WTC11 (cell line): ENCODE data around the gene DHRS2. TPM values are rescaled to one million over a fixed set of nuclear protein-coding genes. Genes with fewer than 3 reads are reported as not detected.

Experiments used
- ATAC-seq: fragments of 200-7000 bp; cut with Tn5 transposase; 2 replicates; pipeline ENCODE4 v1.10.0; 2021; ENCODE audit warnings: mild to moderate bottlenecking, moderate library complexity
- CTCF ChIA-PET: fragments of 300-600 bp; sonication (Branson Sonifier 250); formaldehyde crosslinking; loops from one replicate; lab custom pipeline; 2021; ENCODE audit warnings: antibody characterized with exemption; lab: Charles Lee
- POLR2A ChIA-PET: fragments of 350-600 bp; sonication (Branson Sonifier 250); formaldehyde crosslinking; loops from one replicate; lab custom pipeline; 2021; ENCODE audit warnings: antibody characterized with exemption; lab: Charles Lee
- DNase-seq: peaks from one replicate; pipeline ENCODE4 v3.0.0; 2021; ENCODE audit warnings: low spot score
- H3K27ac Mint-ChIP-seq: 2 replicates; pipeline ENCODE4 v1.8.0; 2021; ENCODE audit warnings: mixed read lengths
- H3K27me3 Mint-ChIP-seq: 2 replicates; pipeline ENCODE4 v1.8.0; 2021; ENCODE audit warnings: low read depth, mild to moderate bottlenecking, moderate library complexity, mixed read lengths
- H3K36me3 Mint-ChIP-seq: 2 replicates; pipeline ENCODE4 v1.8.0; 2021; ENCODE audit warnings: mixed read lengths
- H3K4me1 Mint-ChIP-seq: 2 replicates; pipeline ENCODE4 v1.8.0; 2022; ENCODE audit warnings: mixed read lengths
- H3K4me3 Mint-ChIP-seq: 2 replicates; pipeline ENCODE4 v1.8.0; 2021; ENCODE audit warnings: mild to moderate bottlenecking, moderate library complexity, mixed read lengths
- H3K9me3 Mint-ChIP-seq: 2 replicates; pipeline ENCODE4 v1.8.0; 2021; ENCODE audit warnings: mixed read lengths
- CBFB ChIP-seq: sonication (generic); formaldehyde crosslinking; IDR thresholded peaks from 2 replicates; pipeline ENCODE4 v1.8.1; 2022; ENCODE audit warnings: mild to moderate bottlenecking, low read depth, missing genetic modification reagents
- CREM ChIP-seq: sonication (generic); formaldehyde crosslinking; IDR thresholded peaks from 2 replicates; pipeline ENCODE4 v1.8.1; 2022; ENCODE audit warnings: mild to moderate bottlenecking, missing genetic modification reagents, moderate library complexity
- FOXJ3 ChIP-seq: sonication (generic); formaldehyde crosslinking; IDR thresholded peaks from 2 replicates; pipeline ENCODE4 v1.9.0; 2021; ENCODE audit warnings: missing genetic modification reagents, mild to moderate bottlenecking, borderline replicate concordance
- FOXP1 ChIP-seq: sonication (generic); formaldehyde crosslinking; IDR thresholded peaks from 2 replicates; pipeline ENCODE4 v1.8.0; 2022; ENCODE audit warnings: missing genetic modification reagents, mild to moderate bottlenecking, moderate library complexity, borderline replicate concordance
- GRHL2 ChIP-seq: fragments of 250-450 bp; sonication (Bioruptor Pico); IDR thresholded peaks from 2 replicates; pipeline ENCODE4 v1.8.0; 2022; ENCODE audit warnings: mild to moderate bottlenecking, moderate library complexity; ENCODE audit not compliant: insufficient replicate concordance, severe bottlenecking
- NR1H2 ChIP-seq: sonication (generic); formaldehyde crosslinking; IDR thresholded peaks from 2 replicates; pipeline ENCODE4 v1.9.0; 2021; ENCODE audit warnings: mild to moderate bottlenecking, moderate library complexity, missing genetic modification reagents
- RELA ChIP-seq: sonication (generic); formaldehyde crosslinking; IDR thresholded peaks from 2 replicates; pipeline ENCODE4 v1.8.1; 2022; ENCODE audit warnings: missing genetic modification reagents, mild to moderate bottlenecking, borderline replicate concordance
- TEAD4 ChIP-seq: sonication (generic); formaldehyde crosslinking; IDR thresholded peaks from 2 replicates; pipeline ENCODE4 v1.8.0; 2022; ENCODE audit warnings: mild to moderate bottlenecking, missing genetic modification reagents
- ZNF423 ChIP-seq: fragments of 250-450 bp; sonication (Bioruptor Pico); IDR thresholded peaks from 2 replicates; pipeline ENCODE4 v2.1.2; 2022; ENCODE audit warnings: mild to moderate bottlenecking, moderate library complexity
- total RNA-seq: library from RNA; stranded (reverse); gene quantifications from 3 replicates; pipeline ENCODE4 v1.2.3, GENCODE V29; 2021
- TF ChIP-seq, protein P1 (sequence below): sonication (generic); formaldehyde crosslinking; IDR thresholded peaks from 2 replicates; pipeline ENCODE4 v1.8.0; 2023; ENCODE audit warnings: missing genetic modification reagents
- TF ChIP-seq, protein P2 (sequence below): sonication (generic); formaldehyde crosslinking; IDR thresholded peaks from 2 replicates; pipeline ENCODE4 v1.8.1; 2023; ENCODE audit warnings: mild to moderate bottlenecking, missing genetic modification reagents, moderate library complexity
- TF ChIP-seq, protein P3 (sequence below): sonication (generic); formaldehyde crosslinking; IDR thresholded peaks from 2 replicates; pipeline ENCODE4 v1.8.1; 2023; ENCODE audit warnings: mild to moderate bottlenecking, missing genetic modification reagents
- TF ChIP-seq, protein P4 (sequence below): sonication (generic); formaldehyde crosslinking; IDR thresholded peaks from 2 replicates; pipeline ENCODE4 v1.8.1; 2023; ENCODE audit warnings: mild to moderate bottlenecking, moderate library complexity, missing genetic modification reagents
- TF ChIP-seq, protein P5 (sequence below): sonication (generic); formaldehyde crosslinking; IDR thresholded peaks from 2 replicates; pipeline ENCODE4 v1.8.1; 2022; ENCODE audit warnings: missing genetic modification reagents, borderline replicate concordance
- TF ChIP-seq, protein P6 (sequence below): sonication (generic); formaldehyde crosslinking; IDR thresholded peaks from 2 replicates; pipeline ENCODE4 v1.8.0; 2023; ENCODE audit warnings: mild to moderate bottlenecking, missing genetic modification reagents
- TF ChIP-seq, protein P7 (sequence below): sonication (generic); formaldehyde crosslinking; IDR thresholded peaks from 2 replicates; pipeline ENCODE4 v1.8.0; 2022; ENCODE audit warnings: mild to moderate bottlenecking, missing genetic modification reagents

DHRS2 gene
- total RNA-seq, 1 experiment from 2014 or later, result 4.5 TPM

DNA sequence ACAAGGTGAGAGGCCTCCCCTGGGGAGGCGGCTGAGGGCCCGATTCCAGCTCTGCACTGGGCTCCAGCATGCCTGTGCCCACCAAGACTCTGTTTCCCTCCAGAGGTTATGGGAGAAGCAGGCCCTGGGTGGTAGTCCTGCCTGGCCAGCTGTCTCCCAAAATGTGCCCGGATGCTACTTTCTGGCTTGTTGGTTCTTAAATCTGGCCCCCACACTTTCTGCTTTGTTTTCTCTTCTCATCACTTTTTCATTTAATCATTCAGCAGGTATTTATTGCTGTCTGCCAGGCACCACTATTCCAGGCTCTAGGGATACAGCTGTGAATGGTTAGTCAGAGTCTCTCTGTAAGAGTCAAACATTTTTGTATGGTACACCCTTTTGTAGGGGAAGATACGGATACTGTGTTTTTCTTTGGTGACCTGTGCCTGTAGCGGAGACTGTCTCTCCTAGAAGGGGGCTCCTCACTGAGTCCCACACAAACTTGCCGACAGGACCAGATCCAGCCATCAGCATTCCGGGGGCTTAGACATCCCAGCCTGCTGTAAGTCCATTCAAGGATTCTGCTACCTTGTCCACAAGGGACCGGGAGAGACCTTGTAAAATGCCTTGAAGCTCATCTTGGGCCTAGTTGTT is 3.8 kb downstream of the DHRS2 start:
- ChIA-PET POLR2A (no interaction called here), CTCF (interaction anchor here (1.1 to 4.7 kb wide), 6 partner anchors 8 to 271 kb away, joined by 4 to 75 read pairs (median 12); no protein-coding TSS in a partner anchor)
- Mint-ChIP-seq H3K36me3 (peaks cover 9% of the 10 kb centered on the region), H3K4me3 (no peak overlapping the region), H3K9me3 (peaks cover 22% of the 10 kb centered on the region), H3K27ac (no peak overlapping the region), H3K4me1 (0 out of 2 replicates have a peak, but pooled peaks cover 2% of the 10 kb centered on the region), H3K27me3 (no peaks in the 10 kb centered on the region)
- TF ChIP-seq CREM (CRISPR knock-in tag) (no peak), ZNF423 (CRISPR knock-in tag) (no peak), FOXJ3 (CRISPR knock-in tag) (no peak), RELA (no peak), GRHL2 (CRISPR knock-in tag) (no peak)
- TF ChIP-seq, protein P1, sequence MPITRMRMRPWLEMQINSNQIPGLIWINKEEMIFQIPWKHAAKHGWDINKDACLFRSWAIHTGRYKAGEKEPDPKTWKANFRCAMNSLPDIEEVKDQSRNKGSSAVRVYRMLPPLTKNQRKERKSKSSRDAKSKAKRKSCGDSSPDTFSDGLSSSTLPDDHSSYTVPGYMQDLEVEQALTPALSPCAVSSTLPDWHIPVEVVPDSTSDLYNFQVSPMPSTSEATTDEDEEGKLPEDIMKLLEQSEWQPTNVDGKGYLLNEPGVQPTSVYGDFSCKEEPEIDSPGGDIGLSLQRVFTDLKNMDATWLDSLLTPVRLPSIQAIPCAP (CRISPR knock-in tag), result no peak
- TF ChIP-seq, protein P2, sequence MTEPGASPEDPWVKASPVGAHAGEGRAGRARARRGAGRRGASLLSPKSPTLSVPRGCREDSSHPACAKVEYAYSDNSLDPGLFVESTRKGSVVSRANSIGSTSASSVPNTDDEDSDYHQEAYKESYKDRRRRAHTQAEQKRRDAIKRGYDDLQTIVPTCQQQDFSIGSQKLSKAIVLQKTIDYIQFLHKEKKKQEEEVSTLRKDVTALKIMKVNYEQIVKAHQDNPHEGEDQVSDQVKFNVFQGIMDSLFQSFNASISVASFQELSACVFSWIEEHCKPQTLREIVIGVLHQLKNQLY (CRISPR knock-in tag), result no peak
- TF ChIP-seq, protein P3, sequence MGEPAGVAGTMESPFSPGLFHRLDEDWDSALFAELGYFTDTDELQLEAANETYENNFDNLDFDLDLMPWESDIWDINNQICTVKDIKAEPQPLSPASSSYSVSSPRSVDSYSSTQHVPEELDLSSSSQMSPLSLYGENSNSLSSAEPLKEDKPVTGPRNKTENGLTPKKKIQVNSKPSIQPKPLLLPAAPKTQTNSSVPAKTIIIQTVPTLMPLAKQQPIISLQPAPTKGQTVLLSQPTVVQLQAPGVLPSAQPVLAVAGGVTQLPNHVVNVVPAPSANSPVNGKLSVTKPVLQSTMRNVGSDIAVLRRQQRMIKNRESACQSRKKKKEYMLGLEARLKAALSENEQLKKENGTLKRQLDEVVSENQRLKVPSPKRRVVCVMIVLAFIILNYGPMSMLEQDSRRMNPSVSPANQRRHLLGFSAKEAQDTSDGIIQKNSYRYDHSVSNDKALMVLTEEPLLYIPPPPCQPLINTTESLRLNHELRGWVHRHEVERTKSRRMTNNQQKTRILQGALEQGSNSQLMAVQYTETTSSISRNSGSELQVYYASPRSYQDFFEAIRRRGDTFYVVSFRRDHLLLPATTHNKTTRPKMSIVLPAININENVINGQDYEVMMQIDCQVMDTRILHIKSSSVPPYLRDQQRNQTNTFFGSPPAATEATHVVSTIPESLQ (CRISPR knock-in tag), result no peak
- ATAC-seq (no peak), DNase-seq (no peak)

DNA sequence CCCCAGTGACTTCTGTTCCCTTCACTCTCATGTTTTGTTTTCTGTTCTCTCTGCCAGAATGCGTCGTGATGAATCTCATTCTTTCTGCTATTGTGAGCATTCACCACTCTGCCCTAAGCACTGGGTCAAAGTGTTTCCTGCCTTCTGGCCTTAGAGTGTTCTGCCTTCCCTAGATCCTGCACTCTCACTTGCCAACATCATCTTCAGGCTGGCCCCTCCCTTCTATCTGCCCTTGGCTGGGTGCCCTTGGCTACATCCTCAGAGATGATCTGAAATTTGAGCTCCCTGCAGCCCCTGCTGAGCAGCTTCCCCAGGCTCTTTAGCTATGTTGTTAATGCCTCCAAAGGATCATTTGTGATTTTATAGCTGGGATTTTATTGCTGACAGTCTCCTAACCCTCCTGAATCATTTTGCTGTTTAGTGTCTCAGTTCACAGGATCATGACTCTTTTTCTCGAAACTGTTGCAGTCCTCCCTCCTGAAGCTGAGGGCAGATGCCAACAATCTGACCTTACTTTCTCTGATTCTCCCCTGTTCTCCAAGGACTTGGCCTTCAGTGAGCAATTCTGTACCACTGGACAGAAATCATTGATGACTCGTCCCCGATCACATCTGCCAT is 4.5 kb downstream of the DHRS2 start:
- peak; percentile 29 for DNase-seq
- TF ChIP-seq, protein P4, sequence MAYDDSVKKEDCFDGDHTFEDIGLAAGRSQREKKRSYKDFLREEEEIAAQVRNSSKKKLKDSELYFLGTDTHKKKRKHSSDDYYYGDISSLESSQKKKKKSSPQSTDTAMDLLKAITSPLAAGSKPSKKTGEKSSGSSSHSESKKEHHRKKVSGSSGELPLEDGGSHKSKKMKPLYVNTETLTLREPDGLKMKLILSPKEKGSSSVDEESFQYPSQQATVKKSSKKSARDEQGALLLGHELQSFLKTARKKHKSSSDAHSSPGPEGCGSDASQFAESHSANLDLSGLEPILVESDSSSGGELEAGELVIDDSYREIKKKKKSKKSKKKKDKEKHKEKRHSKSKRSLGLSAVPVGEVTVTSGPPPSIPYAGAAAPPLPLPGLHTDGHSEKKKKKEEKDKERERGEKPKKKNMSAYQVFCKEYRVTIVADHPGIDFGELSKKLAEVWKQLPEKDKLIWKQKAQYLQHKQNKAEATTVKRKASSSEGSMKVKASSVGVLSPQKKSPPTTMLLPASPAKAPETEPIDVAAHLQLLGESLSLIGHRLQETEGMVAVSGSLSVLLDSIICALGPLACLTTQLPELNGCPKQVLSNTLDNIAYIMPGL, result no peak
- H3K9me3 Mint-ChIP-seq, result peaks cover 17% of the 10 kb centered on the region
- POLR2A ChIA-PET, result no interaction called here
- H3K4me1 Mint-ChIP-seq, result 0 out of 2 replicates have a peak, but pooled peaks cover 2% of the 10 kb centered on the region
- H3K36me3 Mint-ChIP-seq, result peaks cover 9% of the 10 kb centered on the region
- no peak overlapping the region for H3K27ac Mint-ChIP-seq
- ATAC-seq, result peak; percentile 87
- H3K4me3 Mint-ChIP-seq, result no peak overlapping the region
- H3K27me3 Mint-ChIP-seq, result no peaks in the 10 kb centered on the region; the same call in 1 of the 2 replicates
- CTCF ChIA-PET, result interaction anchor here (1.1 to 4.7 kb wide), 7 partner anchors 8 to 270 kb away, joined by 3 to 75 read pairs (median 9); no protein-coding TSS in a partner anchor

DNA sequence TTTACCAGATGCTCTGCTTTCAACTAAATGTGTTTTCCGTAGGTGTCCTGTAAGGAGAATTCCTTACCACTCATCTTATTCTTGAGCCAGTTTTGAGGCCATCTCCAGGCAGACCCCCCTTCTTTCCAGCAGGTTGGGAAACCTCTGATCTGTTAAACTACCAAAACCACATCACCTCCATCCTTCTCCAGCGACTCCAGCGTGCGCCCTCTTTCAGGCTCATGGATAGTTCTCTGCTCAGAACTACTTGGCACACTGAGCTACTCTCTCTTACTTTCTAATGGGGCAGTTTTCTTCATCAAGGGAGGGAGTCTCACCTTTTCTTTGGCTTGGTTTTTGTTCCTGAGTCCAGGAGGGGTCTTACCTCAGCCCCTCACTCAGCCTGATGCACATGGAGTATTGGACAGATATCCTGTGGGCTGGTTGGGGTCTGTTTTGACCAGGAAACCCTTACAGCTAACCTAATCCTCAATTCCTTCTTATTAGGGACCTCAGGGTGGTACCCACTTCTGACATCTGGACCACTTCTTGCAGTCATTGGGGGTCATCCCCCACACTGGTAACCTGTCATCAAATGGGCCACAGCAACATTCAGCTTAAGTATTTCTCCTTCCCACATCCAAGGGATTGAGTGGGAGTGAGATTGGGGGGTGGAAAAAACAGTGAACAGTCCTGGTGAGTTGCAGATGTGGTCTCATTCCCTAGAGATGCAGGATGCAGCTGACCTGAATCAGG is 5.2 kb downstream of the DHRS2 start:
- Mint-ChIP-seq H3K9me3 (peaks cover 14% of the 10 kb centered on the region), H3K27ac (no peak overlapping the region), H3K36me3 (peaks cover 8% of the 10 kb centered on the region), H3K4me3 (no peak overlapping the region), H3K4me1 (0 out of 2 replicates have a peak, but pooled peaks cover 2% of the 10 kb centered on the region), H3K27me3 (no peaks in the 10 kb centered on the region; the same call in 1 of the 2 replicates)
- DNase-seq, result no peak
- ChIA-PET POLR2A (no interaction called here), CTCF (interaction anchor here (1.1 to 4.7 kb wide), 7 partner anchors 9 to 269 kb away, joined by 3 to 75 read pairs (median 9); no protein-coding TSS in a partner anchor)
- ATAC-seq, result no peak
- TF ChIP-seq NR1H2 (CRISPR knock-in tag), result no peak
- TF ChIP-seq, protein P1 (CRISPR knock-in tag), result no peak
- TF ChIP-seq, protein P5, sequence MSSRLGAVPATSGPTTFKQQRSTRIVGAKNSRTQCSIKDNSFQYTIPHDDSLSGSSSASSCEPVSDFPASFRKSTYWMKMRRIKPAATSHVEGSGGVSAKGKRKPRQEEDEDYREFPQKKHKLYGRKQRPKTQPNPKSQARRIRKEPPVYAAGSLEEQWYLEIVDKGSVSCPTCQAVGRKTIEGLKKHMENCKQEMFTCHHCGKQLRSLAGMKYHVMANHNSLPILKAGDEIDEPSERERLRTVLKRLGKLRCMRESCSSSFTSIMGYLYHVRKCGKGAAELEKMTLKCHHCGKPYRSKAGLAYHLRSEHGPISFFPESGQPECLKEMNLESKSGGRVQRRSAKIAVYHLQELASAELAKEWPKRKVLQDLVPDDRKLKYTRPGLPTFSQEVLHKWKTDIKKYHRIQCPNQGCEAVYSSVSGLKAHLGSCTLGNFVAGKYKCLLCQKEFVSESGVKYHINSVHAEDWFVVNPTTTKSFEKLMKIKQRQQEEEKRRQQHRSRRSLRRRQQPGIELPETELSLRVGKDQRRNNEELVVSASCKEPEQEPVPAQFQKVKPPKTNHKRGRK (CRISPR knock-in tag), result no peak
- TF ChIP-seq, protein P6, sequence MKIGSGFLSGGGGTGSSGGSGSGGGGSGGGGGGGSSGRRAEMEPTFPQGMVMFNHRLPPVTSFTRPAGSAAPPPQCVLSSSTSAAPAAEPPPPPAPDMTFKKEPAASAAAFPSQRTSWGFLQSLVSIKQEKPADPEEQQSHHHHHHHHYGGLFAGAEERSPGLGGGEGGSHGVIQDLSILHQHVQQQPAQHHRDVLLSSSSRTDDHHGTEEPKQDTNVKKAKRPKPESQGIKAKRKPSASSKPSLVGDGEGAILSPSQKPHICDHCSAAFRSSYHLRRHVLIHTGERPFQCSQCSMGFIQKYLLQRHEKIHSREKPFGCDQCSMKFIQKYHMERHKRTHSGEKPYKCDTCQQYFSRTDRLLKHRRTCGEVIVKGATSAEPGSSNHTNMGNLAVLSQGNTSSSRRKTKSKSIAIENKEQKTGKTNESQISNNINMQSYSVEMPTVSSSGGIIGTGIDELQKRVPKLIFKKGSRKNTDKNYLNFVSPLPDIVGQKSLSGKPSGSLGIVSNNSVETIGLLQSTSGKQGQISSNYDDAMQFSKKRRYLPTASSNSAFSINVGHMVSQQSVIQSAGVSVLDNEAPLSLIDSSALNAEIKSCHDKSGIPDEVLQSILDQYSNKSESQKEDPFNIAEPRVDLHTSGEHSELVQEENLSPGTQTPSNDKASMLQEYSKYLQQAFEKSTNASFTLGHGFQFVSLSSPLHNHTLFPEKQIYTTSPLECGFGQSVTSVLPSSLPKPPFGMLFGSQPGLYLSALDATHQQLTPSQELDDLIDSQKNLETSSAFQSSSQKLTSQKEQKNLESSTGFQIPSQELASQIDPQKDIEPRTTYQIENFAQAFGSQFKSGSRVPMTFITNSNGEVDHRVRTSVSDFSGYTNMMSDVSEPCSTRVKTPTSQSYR (CRISPR knock-in tag), result no peak
- TF ChIP-seq, protein P7, sequence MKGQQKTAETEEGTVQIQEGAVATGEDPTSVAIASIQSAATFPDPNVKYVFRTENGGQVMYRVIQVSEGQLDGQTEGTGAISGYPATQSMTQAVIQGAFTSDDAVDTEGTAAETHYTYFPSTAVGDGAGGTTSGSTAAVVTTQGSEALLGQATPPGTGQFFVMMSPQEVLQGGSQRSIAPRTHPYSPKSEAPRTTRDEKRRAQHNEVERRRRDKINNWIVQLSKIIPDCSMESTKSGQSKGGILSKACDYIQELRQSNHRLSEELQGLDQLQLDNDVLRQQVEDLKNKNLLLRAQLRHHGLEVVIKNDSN (CRISPR knock-in tag), result no peak
- TF ChIP-seq FOXP1 (CRISPR knock-in tag), result no peak
- no peak for TF ChIP-seq TEAD4
- no peak for TF ChIP-seq CBFB (CRISPR knock-in tag)
